ENCODE measurements around the gene ARMC7. TPM values are rescaled to one million over a fixed set of nuclear protein-coding genes. Genes with fewer than 3 reads are reported as not detected.

Gene ARMC7
- polyA plus RNA-seq, 1 experiment: 6.9 TPM

DNA sequence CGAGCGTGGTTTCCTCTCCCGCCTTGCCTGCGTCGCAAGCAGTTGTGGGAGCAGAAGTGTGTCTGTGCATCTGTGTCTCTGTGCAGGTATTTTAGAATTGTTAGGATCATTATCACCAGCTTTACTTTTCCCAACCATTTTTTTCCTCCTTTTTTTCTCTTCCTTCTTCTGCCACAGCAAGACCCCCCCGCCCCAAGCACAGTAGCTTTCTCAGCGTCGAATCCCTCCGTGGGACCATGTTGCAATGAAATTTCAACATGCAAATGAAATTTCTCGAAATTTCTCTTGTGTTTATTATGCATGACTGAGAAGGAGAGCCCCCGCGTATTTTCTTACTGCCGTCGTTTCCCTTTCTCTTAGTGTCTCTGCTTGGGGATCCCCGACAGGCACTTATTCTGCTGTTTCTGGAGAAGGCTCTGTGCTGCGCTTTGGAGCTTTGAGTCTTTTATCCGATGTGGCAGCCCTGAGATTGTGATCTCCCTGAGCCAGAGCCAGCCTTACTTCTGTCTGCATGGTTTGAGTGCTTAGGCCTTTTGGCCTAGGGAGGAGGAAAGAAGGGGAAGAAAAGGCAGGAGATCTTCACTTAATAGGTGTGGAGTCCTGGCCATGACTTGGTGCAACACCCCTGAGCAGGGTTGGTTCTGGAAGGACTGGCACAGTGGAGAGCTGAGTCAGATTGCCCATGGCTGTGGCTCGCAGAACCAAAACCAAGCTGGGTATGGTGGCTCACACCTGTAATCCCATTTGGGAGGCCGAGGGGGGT, 5.0 kb downstream of the ARMC7 start:
- Histone ChIP-seq H3K27me3 (ENCODE audit: control insufficient read depth, insufficient read depth, low read length) (no peaks in the 10 kb centered on the region), H3K4me3 (ENCODE audit: low read depth, low read length) (peak overlapping the region; percentile 44), H3K36me3 (ENCODE audit: control insufficient read depth, insufficient read depth, low read length) (peaks cover 6% of the 10 kb centered on the region)
- CTCF ChIA-PET: interaction anchor here (0.7 to 7.0 kb wide), 49 partner anchors 9 to 310 kb away, joined by 3 to 78 read pairs (median 6); partner anchors contain the start of genes KCTD2, MRPL58, NT5C and NUP85
- TF ChIP-seq, protein P1, sequence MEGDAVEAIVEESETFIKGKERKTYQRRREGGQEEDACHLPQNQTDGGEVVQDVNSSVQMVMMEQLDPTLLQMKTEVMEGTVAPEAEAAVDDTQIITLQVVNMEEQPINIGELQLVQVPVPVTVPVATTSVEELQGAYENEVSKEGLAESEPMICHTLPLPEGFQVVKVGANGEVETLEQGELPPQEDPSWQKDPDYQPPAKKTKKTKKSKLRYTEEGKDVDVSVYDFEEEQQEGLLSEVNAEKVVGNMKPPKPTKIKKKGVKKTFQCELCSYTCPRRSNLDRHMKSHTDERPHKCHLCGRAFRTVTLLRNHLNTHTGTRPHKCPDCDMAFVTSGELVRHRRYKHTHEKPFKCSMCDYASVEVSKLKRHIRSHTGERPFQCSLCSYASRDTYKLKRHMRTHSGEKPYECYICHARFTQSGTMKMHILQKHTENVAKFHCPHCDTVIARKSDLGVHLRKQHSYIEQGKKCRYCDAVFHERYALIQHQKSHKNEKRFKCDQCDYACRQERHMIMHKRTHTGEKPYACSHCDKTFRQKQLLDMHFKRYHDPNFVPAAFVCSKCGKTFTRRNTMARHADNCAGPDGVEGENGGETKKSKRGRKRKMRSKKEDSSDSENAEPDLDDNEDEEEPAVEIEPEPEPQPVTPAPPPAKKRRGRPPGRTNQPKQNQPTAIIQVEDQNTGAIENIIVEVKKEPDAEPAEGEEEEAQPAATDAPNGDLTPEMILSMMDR (IDR thresholded peaks at IDR 0.05; ENCODE audit: insufficient read depth, low read depth, low read length): no peak
- POLR2A ChIA-PET: interaction anchor here (0.6 kb wide), 2 partner anchors 56 to 191 kb away, joined by 3 to 11 read pairs; no protein-coding TSS in a partner anchor
- no peak for DNase-seq (ENCODE audit: low read depth)

DNA sequence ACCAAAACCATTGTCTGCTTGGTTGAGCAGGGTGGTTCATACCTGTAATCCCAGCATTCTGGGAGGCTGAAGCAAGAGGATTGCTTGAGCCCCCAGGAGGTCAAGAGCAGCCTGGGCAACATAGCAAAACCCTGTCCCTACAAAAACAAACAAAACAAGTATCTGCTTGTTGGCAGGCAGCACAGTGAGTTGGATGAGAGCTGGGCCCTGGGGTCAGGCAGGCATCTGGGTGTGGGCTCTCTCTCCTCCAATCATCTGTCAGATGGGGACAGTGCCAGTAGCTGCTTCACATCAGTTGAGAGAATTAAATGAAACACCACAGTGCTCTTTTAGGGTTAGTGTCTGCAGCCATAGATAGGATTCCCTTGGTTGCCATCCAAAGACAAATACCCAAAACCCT, 5.8 kb downstream of the ARMC7 start:
- Histone ChIP-seq H3K36me3 (ENCODE audit: control insufficient read depth, insufficient read depth, low read length) (peaks cover 7% of the 10 kb centered on the region), H3K4me3 (ENCODE audit: low read depth, low read length) (no peak overlapping the region), H3K27me3 (ENCODE audit: control insufficient read depth, insufficient read depth, low read length) (no peaks in the 10 kb centered on the region)
- DNase-seq (ENCODE audit: low read depth): no peak
- CTCF ChIA-PET: interaction anchor here (2.0 to 7.0 kb wide), 11 partner anchors 10 to 156 kb away, joined by 6 to 78 read pairs (median 37); partner anchors contain the start of gene NT5C
- TF ChIP-seq, protein P1 (IDR thresholded peaks at IDR 0.05; ENCODE audit: insufficient read depth, low read depth, low read length): no peak
- POLR2A ChIA-PET: no interaction called here

DNA sequence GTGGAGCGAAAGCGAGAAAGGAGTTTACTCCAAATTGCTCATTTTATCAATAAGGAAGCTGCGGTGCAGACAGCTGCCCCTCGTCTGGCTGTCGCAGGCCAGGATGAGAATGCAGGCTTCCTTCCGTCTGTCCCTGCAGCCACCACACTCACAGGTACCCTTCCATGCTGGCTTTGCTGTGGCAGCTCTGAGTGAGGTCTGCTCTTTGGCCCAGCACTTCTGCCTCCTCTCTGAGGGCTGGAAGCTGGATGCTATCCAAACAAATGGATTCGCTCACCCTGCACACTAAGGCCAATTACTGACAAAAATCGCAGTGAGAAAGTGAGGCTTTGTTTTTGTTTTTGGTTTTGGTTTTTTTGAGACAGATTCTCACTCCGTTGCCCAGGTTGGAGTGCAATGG, 7.0 kb downstream of the ARMC7 start:
- Histone ChIP-seq H3K27me3 (ENCODE audit: control insufficient read depth, insufficient read depth, low read length) (no peaks in the 10 kb centered on the region), H3K36me3 (ENCODE audit: control insufficient read depth, insufficient read depth, low read length) (peaks cover 7% of the 10 kb centered on the region), H3K4me3 (ENCODE audit: low read depth, low read length) (no peak overlapping the region)
- TF ChIP-seq, protein P1 (IDR thresholded peaks at IDR 0.05; ENCODE audit: insufficient read depth, low read depth, low read length): no peak
- no peak for DNase-seq (ENCODE audit: low read depth)
- ChIA-PET POLR2A (no interaction called here), CTCF (interaction anchor here (0.6 to 5.9 kb wide), 5 partner anchors 11 to 159 kb away, joined by 3 to 78 read pairs (median 9); partner anchors contain the start of gene NT5C)

DNA sequence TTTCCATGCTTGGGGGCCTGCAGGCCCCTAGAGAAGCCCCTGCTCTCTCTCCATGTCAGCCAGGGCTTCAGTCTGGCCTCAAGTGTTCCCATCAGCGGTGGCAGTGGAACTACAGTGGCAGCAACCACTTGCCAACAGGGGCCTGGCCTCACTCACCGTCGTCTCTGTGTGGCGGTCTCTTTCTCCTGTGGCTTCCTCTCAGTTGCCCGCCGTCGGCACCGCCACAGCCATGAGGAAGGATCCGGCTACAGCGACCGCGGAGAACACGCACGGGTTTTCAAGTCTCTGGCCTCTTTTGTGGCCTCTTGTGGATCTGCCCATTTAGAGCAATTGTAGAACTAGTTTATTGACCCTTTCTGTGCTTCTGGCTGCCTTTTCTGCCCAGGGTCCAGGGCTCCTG, 8.5 kb downstream of the ARMC7 start:
- TF ChIP-seq, protein P1 (IDR thresholded peaks at IDR 0.05; ENCODE audit: insufficient read depth, low read depth, low read length): no peak
- H3K4me3 ChIP-seq (ENCODE audit: low read depth, low read length): no peak overlapping the region
- ChIA-PET POLR2A (interaction anchor here (0.6 kb wide), 1 partner anchor 33 kb away, joined by 3 read pairs; no protein-coding TSS in a partner anchor), CTCF (interaction anchor here (1.8 to 5.4 kb wide), 3 partner anchors 12 to 48 kb away, joined by 9 to 47 read pairs (median 34); partner anchors contain the start of gene NT5C)
- no peak for DNase-seq (ENCODE audit: low read depth)
- peaks cover 7% of the 10 kb centered on the region for H3K36me3 ChIP-seq (ENCODE audit: control insufficient read depth, insufficient read depth, low read length)
- H3K27me3 ChIP-seq (ENCODE audit: control insufficient read depth, insufficient read depth, low read length): no peaks in the 10 kb centered on the region

DNA sequence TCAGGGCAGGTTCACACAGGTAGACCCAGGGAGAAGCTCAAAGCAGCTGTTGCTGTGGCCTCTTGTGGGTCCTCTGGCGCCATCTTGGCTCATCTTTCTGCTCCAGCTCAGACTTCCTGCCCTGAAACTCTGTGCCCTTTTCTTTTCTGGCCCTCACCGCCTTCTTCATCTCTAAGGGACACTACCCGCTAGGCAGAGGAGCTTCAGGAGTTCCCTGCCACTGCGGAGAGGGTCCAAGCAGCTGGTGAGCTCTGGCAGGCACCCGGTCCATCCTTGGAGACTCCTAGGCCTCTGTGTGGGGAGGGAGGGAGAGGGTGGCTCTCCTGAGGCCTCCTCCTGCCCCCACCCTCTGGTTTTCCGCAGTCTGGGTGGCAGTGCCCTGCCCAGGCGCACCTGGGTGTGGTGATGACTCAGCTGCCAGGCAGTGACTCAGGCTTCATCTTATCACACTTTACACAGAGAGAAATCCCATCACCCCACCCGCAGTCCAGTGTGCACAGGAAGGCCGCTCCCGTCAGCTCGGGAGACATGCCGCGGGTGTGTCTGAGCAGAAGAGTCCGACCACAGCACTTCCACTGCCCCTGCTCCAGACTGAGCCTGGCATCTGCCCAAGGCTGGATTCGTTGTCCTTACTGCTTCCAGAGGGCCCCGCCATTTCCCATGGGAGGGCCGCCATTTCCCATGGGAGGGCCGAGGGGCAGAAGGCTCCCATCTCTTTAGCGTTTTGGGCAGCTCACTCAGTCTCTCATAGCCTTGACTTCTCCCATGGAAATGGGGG, 14.5 kb downstream of the ARMC7 start:
- ChIA-PET POLR2A (no interaction called here), CTCF (interaction anchor here (0.6 to 6.9 kb wide), 5 partner anchors 10 to 166 kb away, joined by 3 to 49 read pairs (median 4); no protein-coding TSS in a partner anchor)
- TF ChIP-seq, protein P1 (IDR thresholded peaks at IDR 0.05; ENCODE audit: insufficient read depth, low read depth, low read length): no peak
- Histone ChIP-seq H3K27me3 (ENCODE audit: control insufficient read depth, insufficient read depth, low read length) (no peaks in the 10 kb centered on the region), H3K36me3 (ENCODE audit: control insufficient read depth, insufficient read depth, low read length) (peaks cover 10% of the 10 kb centered on the region), H3K4me3 (ENCODE audit: low read depth, low read length) (no peak overlapping the region)
- no peak for DNase-seq (ENCODE audit: low read depth)
